Esophagus muscularis mucosa (tissue), 4 donors: ENCODE results near the gene C21orf58. TPM values are rescaled to one million over a fixed set of nuclear protein-coding genes. Genes with fewer than 3 reads are reported as not detected.
"Not testable (repeated sequence)": the region's sequence is repeated elsewhere in the genome, so short reads cannot be mapped to it uniquely, and the experiment has no call there.

Experiments used
- DNase-seq: peaks from one replicate; pipeline ENCODE4 v3.0.0-alpha.2; 2017; ENCODE audit errors: extremely low spot score
- H3K27ac ChIP-seq, 4 donors: fragments of 200-600 bp; sonication (generic); replicated peaks in 1 of 4; 1 replicate in 3 of 4; 2 replicates in 1 of 4; pipeline ENCODE4 v1.5.1; 2016 to 2019; ENCODE audit warnings: mild to moderate bottlenecking in 1 of 4
- H3K27me3 ChIP-seq, 4 donors: fragments of 200-600 bp; sonication (generic); one replicate each; pipeline versions ENCODE4 v1.5.1 to v1.6.0; 2016 to 2019
- H3K36me3 ChIP-seq, 4 donors: fragments of 200-600 bp; sonication (generic); one replicate each; pipeline ENCODE4 v1.5.1; 2016 to 2019
- H3K4me1 ChIP-seq, 4 donors: fragments of 200-600 bp; sonication (generic); one replicate each; pipeline ENCODE4 v1.5.1; 2016 to 2019
- H3K4me3 ChIP-seq, 4 donors: fragments of 200-600 bp; sonication (generic); 1 replicate in 2 of 4; 2 replicates in 2 of 4; pipeline ENCODE4 v1.5.1; 2016 to 2019; ENCODE audit warnings: mild to moderate bottlenecking in 4 of 4, moderate library complexity in 1 of 4
- H3K9me3 ChIP-seq, 4 donors: fragments of 200-600 bp; sonication (generic); 1 replicate in 3 of 4; 2 replicates in 1 of 4; pipeline ENCODE4 v1.5.1; 2016 to 2019
- CTCF ChIP-seq, 3 experiments: fragments of 200-600 bp in 2 of 3; fragments of 450-650 bp in 1 of 3; sonication (generic) in 2 of 3; IDR thresholded peaks; one replicate each; pipeline ENCODE4 v1.5.1; 2017 to 2019; ENCODE audit warnings: antibody characterized with exemption in 3 of 3, mild to moderate bottlenecking in 2 of 3, moderate library complexity in 1 of 3
- EP300 ChIP-seq: sonication (generic); formaldehyde crosslinking; IDR thresholded peaks from one replicate; pipeline ENCODE4 v1.6.1; 2017; ENCODE audit warnings: antibody characterized with exemption
- POLR2A ChIP-seq: fragments of 450-650 bp; IDR thresholded peaks from one replicate; pipeline ENCODE4 v1.6.1; 2017; ENCODE audit warnings: antibody characterized with exemption, moderate library complexity, mild to moderate bottlenecking, low read depth
- POLR2AphosphoS5 ChIP-seq, 2 donors: sonication (generic); formaldehyde crosslinking; IDR thresholded peaks; one replicate each; pipeline ENCODE4 v1.6.1; 2017; ENCODE audit warnings: antibody characterized with exemption in 2 of 2
- WGBS: methylation state at CpG from one replicate; pipeline ENCODE4 v1.1.5; 2018; 5-methylcytosine and 5-hydroxymethylcytosine counted together
- intact Hi-C: fragments of 100-400 bp; cut with DNase I; formaldehyde crosslinking; loops from one replicate; pipeline ENCODE4 v1.15.1; 2023
- total RNA-seq, 4 donors: library from RNA; depleted of rRNA; stranded (reverse); fragments of >200 nt; gene quantifications; one replicate each; pipeline versions ENCODE4 v1.1.0 to v1.2.1, GENCODE V29; 2016

The C21orf58 gene
- total RNA-seq, 4 donors from 2014 or later = 0.50 to 2.5 (median 1.7) TPM

GRCh38 chr21:46314441-46315020 lies 9.1 kb downstream of the C21orf58 start:
- 100% methylated on average over 5 of the region's 22 CpGs for WGBS
- H3K27me3 ChIP-seq = no peaks in the 10 kb centered on the region
- DNase-seq = no peak
- H3K27ac ChIP-seq = no peak overlapping the region
- H3K36me3 ChIP-seq = peaks cover 0 to 4% (median 0%) of the 10 kb centered on the region in 4 donors
- H3K9me3 ChIP-seq = no peaks in the 10 kb centered on the region
- H3K4me3 ChIP-seq = no peak overlapping the region
- H3K4me1 ChIP-seq = peaks cover 0 to 11% (median 0%) of the 10 kb centered on the region in 4 donors
- intact Hi-C loops = no loop called here
- TF ChIP-seq POLR2A (no peak), POLR2AphosphoS5 (IDR thresholded peaks at IDR 0.05) (no peak), CTCF (IDR thresholded peaks at IDR 0.05) (no peak), EP300 (no peak)

DNA sequence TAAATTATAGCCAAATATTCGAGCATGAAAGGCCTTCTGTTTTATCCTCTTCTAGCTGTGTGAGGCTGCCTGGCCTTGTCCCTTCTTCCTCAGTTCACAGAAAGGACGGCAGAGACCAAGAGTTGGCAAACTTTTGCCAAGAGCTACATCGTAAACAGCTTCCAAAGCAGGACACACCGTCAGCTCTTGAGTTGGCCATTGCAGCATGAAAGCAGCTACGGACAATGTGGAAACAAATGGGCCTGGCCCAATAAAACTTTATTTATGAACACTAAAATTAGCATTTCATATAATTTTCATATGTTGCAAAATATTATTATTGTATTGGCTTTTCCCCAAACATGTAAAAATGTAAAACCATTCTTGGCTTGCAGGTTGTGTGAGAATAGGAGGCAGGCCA lies 10.7 kb downstream of the C21orf58 start:
- Histone ChIP-seq H3K36me3 (peaks cover 0 to 16% (median 0%) of the 10 kb centered on the region in 4 donors), H3K27me3 (no peaks in the 10 kb centered on the region), H3K4me1 (peaks cover 0 to 5% (median 0%) of the 10 kb centered on the region in 4 donors), H3K27ac (no peak overlapping the region), H3K9me3 (no peaks in the 10 kb centered on the region), H3K4me3 (no peak overlapping the region)
- no peak for TF ChIP-seq EP300
- TF ChIP-seq POLR2A = no peak
- no peak for TF ChIP-seq CTCF (IDR thresholded peaks at IDR 0.05)
- no peak for TF ChIP-seq POLR2AphosphoS5 (IDR thresholded peaks at IDR 0.05)
- 92% methylated on average over 5 of the region's 5 CpGs for WGBS
- no peak for DNase-seq
- intact Hi-C loops = no loop called here

- intact Hi-C loops = no loop called here
- H3K27me3 ChIP-seq = no peaks in the 10 kb centered on the region
- peaks cover 0 to 24% (median 0%) of the 10 kb centered on the region in 4 donors for H3K36me3 ChIP-seq
- H3K27ac ChIP-seq = no peak overlapping the region
- H3K9me3 ChIP-seq = no peaks in the 10 kb centered on the region
- no peak for DNase-seq
- H3K4me1 ChIP-seq = no peaks in the 10 kb centered on the region
- no peak overlapping the region for H3K4me3 ChIP-seq
- TF ChIP-seq POLR2A (no peak), CTCF (IDR thresholded peaks at IDR 0.05) (no peak), EP300 (no peak), POLR2AphosphoS5 (IDR thresholded peaks at IDR 0.05) (no peak)
These were observed 12.1 kb downstream of the C21orf58 start for GRCh38 chr21:46311568-46311967.

DNA sequence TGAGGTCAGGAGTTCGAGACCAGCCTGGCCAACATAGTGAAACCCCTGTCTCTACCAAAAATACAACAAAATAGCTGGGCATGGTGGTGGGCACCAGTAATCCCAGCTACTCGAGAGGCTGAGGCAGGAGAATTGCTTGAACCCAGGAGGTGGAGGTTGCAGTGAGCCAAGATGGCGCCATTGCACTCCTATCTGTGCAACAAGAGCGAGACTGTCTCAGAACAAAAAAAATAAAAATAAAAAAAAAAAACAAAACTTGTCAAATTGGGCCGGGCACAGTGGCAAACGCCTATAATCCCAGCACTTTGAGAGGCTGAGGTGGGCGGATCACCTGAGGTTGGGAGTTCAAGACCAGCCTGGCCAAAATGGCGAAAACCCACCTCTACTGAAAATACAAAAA lies 13.4 kb downstream of the C21orf58 start:
- H3K4me3 ChIP-seq, H3K9me3 ChIP-seq, DNase-seq, H3K27me3 ChIP-seq, H3K4me1 ChIP-seq, H3K27ac ChIP-seq, intact Hi-C loops: not testable (repeated sequence)
- peaks cover 0 to 27% (median 0%) of the 10 kb centered on the region in 4 donors for H3K36me3 ChIP-seq
- WGBS = 95% methylated on average over 8 of the region's 8 CpGs

DNA sequence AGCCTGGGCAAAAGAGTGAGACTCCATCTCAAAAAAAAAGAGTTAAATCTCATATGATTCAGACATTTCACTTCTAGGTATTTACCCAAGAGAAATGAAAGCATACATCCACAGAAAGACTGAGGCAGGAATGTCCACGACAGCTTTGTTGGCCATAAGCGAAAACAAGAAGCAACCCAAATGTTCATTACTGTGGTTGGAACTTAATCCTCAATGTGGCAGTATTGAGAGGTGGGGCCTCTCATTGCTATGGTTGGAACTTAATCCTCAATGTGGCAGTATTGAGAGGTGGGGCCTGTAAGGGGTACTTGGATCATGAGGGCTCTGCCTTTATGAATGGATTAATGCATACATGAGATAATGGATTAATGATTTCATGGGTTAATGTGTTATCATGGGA lies 15.2 kb downstream of the C21orf58 start:
- Histone ChIP-seq H3K36me3 (peaks cover 0 to 37% (median 4%) of the 10 kb centered on the region in 4 donors), H3K27ac (no peak overlapping the region), H3K4me3 (no peak overlapping the region), H3K27me3 (no peaks in the 10 kb centered on the region), H3K9me3 (no peaks in the 10 kb centered on the region), H3K4me1 (no peaks in the 10 kb centered on the region)
- intact Hi-C loops = no loop called here
- TF ChIP-seq POLR2A (no peak), CTCF (IDR thresholded peaks at IDR 0.05) (no peak), POLR2AphosphoS5 (IDR thresholded peaks at IDR 0.05) (no peak), EP300 (no peak)
- 90% methylated on average over 2 of the region's 2 CpGs for WGBS
- no peak for DNase-seq
